HepG2 (cell line): ENCODE data around the gene GPD1. TPM values are rescaled to one million over a fixed set of nuclear protein-coding genes. Genes with fewer than 3 reads are reported as not detected.

ENCODE experiments used
- ATAC-seq: fragments of 200-7000 bp; cut with Tn5 transposase; 3 replicates; pipeline ENCODE4 v1.9.1; 2020; ENCODE audit warnings: mild to moderate bottlenecking, moderate library complexity
- BruUV-seq: library from RNA; stranded (reverse); fragments of 400-500 nt; replicated peaks from 2 replicates; lab custom pipeline; 2021; lab: Mats Ljungman, UMichigan
- CTCF ChIA-PET: fragments of 300-600 bp; formaldehyde crosslinking; extraction: SDS; loops from one replicate; lab custom pipeline; 2021; ENCODE audit warnings: low total read pairs, inconsistent platforms, low intra/inter-chr PET ratio; lab: Yijun Ruan, JAX
- POLR2A ChIA-PET: fragments of 350-600 bp; sonication (Branson Sonifier 250); formaldehyde crosslinking; loops from one replicate; lab custom pipeline; 2020; ENCODE audit warnings: antibody characterized with exemption, inconsistent platforms; lab: Yijun Ruan, JAX
- DNase-seq: peaks from one replicate; pipeline ENCODE4 v3.0.0-alpha.2; 2015; ENCODE audit warnings: low spot score
- FAIRE-seq: peaks from 3 replicates; lab custom pipeline; 2011; peaks lifted over from hg19 to GRCh38; lab: Jason Lieb, UNC
- H2AFZ ChIP-seq: one replicate; pipeline ENCODE4 v1.6.1; 2011; ENCODE audit warnings: low read length, inconsistent platforms
- H3K27ac ChIP-seq: fragments of 300-600 bp; 3 replicates; pipeline ENCODE4 v1.8.0; 2011; ENCODE audit warnings: mixed run types, mild to moderate bottlenecking, mixed read lengths, low read length, inconsistent platforms; ENCODE audit not compliant: insufficient read depth; ENCODE audit errors: extremely low read length
- H3K27me3 ChIP-seq, 2 experiments: fragments of 200-600 bp in 1 of 2; 2 replicates in 1 of 2; 3 replicates in 1 of 2; pipeline versions ENCODE4 v1.6.0 to v1.8.0; 2011; ENCODE audit warnings: low read length in 2 of 2, mild to moderate bottlenecking in 2 of 2, moderate library complexity in 2 of 2, inconsistent platforms in 1 of 2; ENCODE audit not compliant: insufficient read depth in 2 of 2, control insufficient read depth in 1 of 2
- H3K36me3 ChIP-seq, 2 experiments: fragments of 200-600 bp in 1 of 2; replicated peaks in 1 of 2; 2 replicates in 1 of 2; 3 replicates in 1 of 2; pipeline versions ENCODE4 v1.5.1 to v1.8.0; 2011; ENCODE audit warnings: low read length in 2 of 2, inconsistent platforms in 1 of 2; ENCODE audit not compliant: insufficient read depth in 2 of 2, control insufficient read depth in 1 of 2
- H3K4me1 ChIP-seq: 2 replicates; pipeline ENCODE4 v1.5.1; 2012; ENCODE audit warnings: low read length, inconsistent platforms; ENCODE audit not compliant: insufficient read depth
- H3K4me2 ChIP-seq: 2 replicates; pipeline ENCODE4 v1.6.0; 2011; ENCODE audit warnings: low read depth, low read length, inconsistent platforms
- H3K4me3 ChIP-seq, 3 experiments: fragments of 200-600 bp in 1 of 3; sonication (generic), shearing (Covaris generic) in 1 of 3; replicated peaks in 1 of 3; 2 replicates each; pipeline ENCODE4 v1.5.1; 2011 to 2016; ENCODE audit warnings: low read length in 3 of 3, inconsistent platforms in 2 of 3, low read depth in 2 of 3, mild to moderate bottlenecking in 2 of 3, control low read depth in 1 of 3, mixed read lengths in 1 of 3; ENCODE audit not compliant: insufficient read depth in 1 of 3
- H3K79me2 ChIP-seq: one replicate; pipeline ENCODE4 v1.6.1; 2011; ENCODE audit warnings: low read length, inconsistent platforms; ENCODE audit not compliant: insufficient read depth
- H3K9ac ChIP-seq: 2 replicates; pipeline ENCODE4 v1.6.0; 2011; ENCODE audit warnings: mild to moderate bottlenecking, low read depth, low read length, inconsistent platforms; ENCODE audit not compliant: insufficient read depth
- H3K9me3 ChIP-seq: 2 replicates; pipeline ENCODE4 v1.5.1; 2012; ENCODE audit warnings: mild to moderate bottlenecking, low read length
- H4K20me1 ChIP-seq: 2 replicates; pipeline ENCODE4 v1.6.0; 2011; ENCODE audit warnings: inconsistent platforms, mild to moderate bottlenecking, low read length, moderate library complexity; ENCODE audit not compliant: insufficient read depth
- CBX2 ChIP-seq, 2 experiments: fragments of 200-600 bp in 1 of 2; sonication (generic); formaldehyde crosslinking in 1 of 2; IDR thresholded peaks; 2 replicates each; pipeline versions ENCODE4 v1.7.0 to v1.8.1; 2018 to 2022; ENCODE audit warnings: low read depth in 2 of 2, low read length in 1 of 2, mild to moderate bottlenecking in 1 of 2, missing genetic modification reagents in 1 of 2
- FOXK2 ChIP-seq: fragments of 450-650 bp; IDR thresholded peaks from 2 replicates; pipeline ENCODE4 v1.6.1; 2016
- JUN ChIP-seq: sonication (generic); formaldehyde crosslinking; IDR thresholded peaks from 2 replicates; pipeline ENCODE4 v1.4.0; 2020; ENCODE audit warnings: mild to moderate bottlenecking, missing genetic modification reagents
- MAFF ChIP-seq: IDR thresholded peaks from 2 replicates; pipeline ENCODE4 v1.6.1; 2011; ENCODE audit warnings: low read depth, low read length, improper control_type of control experiment
- MAFK ChIP-seq, 2 experiments: IDR thresholded peaks in 1 of 2; conservative IDR thresholded peaks in 1 of 2; 2 replicates each; pipeline ENCODE4 v1.6.1; 2011; ENCODE audit warnings: improper control_type of control experiment in 2 of 2, low read length in 2 of 2
- MEIS1 ChIP-seq: sonication (generic); formaldehyde crosslinking; IDR thresholded peaks from 2 replicates; pipeline ENCODE4 v1.9.0; 2021; ENCODE audit warnings: mild to moderate bottlenecking, missing genetic modification reagents, moderate library complexity, borderline replicate concordance
- ZNF101 ChIP-seq: sonication (generic); formaldehyde crosslinking; IDR thresholded peaks from 2 replicates; pipeline ENCODE4 v1.4.0; 2020; ENCODE audit warnings: mild to moderate bottlenecking, low read depth, missing genetic modification reagents, borderline replicate concordance
- ZNF256 ChIP-seq: sonication (generic); formaldehyde crosslinking; conservative IDR thresholded peaks from 2 replicates; pipeline ENCODE4 v1.4.0; 2020; ENCODE audit warnings: missing genetic modification reagents
- WGBS: methylation state at CpG from one replicate; pipeline ENCODE4 v1.1.6; 2017; ENCODE audit warnings: low lambda C conversion rate; 5-methylcytosine and 5-hydroxymethylcytosine counted together
- in situ Hi-C: cut with HindIII; loops from 2 replicates; pipeline ENCODE4 v1.10.0; 2017; ENCODE audit warnings: low pct_unique_long_range_greater_than_20kb; ENCODE audit not compliant: extremely low pct_ligation_motif_present
- intact Hi-C: fragments of 100-400 bp; cut with micrococcal nuclease; formaldehyde crosslinking; loops from one replicate; pipeline ENCODE4 v1.10.0; 2022; ENCODE audit not compliant: unreplicated experiment
- polyA plus RNA-seq, 8 experiments: library from polyadenylated mRNA; depleted of rRNA in 3 of 8; stranded (reverse) in 7 of 8; unstranded in 1 of 8; fragments of >200 nt; fragmentation: Illumina TruSeq in 4 of 8; extraction: Trizol in 4 of 8; gene quantifications; 2 replicates each; pipeline versions ENCODE4 v1.2.1 to v1.2.3, GENCODE V29; 2011 to 2016; ENCODE audit warnings: low read depth in 4 of 8, missing spikeins in 1 of 8, mixed read lengths in 1 of 8; ENCODE audit not compliant: insufficient read depth in 1 of 8
- total RNA-seq, 5 experiments: library from RNA; depleted of rRNA; stranded (reverse); fragments of >200 nt; fragmentation: Illumina TruSeq; extraction: Trizol; gene quantifications; 2 replicates each; pipeline ENCODE4 v1.2.3, GENCODE V29; 2016; ENCODE audit warnings: low read depth in 1 of 5
- TF ChIP-seq, protein P1 (sequence below): sonication (generic); formaldehyde crosslinking; IDR thresholded peaks from 2 replicates; pipeline ENCODE4 v1.5.0; 2020; ENCODE audit warnings: mild to moderate bottlenecking, missing genetic modification reagents
- TF ChIP-seq, protein P2 (sequence below): sonication (generic); formaldehyde crosslinking; IDR thresholded peaks from 2 replicates; pipeline ENCODE4 v1.4.0; 2020; ENCODE audit warnings: missing genetic modification reagents, borderline replicate concordance

GPD1 gene
- total and polyA plus RNA-seq, 2 of the 13 experiments (the other 11 are each of a cell fraction or from before 2014, with no cell fraction given), result 3.7 to 30.6 TPM

DNA sequence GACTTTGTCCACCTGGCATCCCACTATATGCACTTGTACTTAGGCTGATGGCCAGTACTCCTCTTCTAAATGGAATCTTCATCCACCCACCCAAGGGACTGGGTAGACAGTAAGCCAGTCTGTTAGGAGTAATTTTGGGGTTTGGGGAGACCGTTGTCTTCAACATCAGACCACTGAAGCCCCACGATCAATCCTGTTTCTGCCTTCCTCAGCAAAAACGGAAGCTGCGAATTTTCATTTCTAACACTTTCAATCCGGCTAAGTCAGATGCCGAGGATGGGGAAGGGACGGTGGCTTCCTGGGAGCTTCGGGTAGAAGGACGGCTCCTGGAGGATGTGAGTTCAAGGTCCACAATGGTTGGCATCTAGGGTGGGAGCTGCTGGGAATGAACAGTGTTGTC lies 16.7 kb upstream of the GPD1 start:
- intact Hi-C loops, result no loop called here
- 0 out of 2 replicates have a peak overlapping the region, but pooled peaks have one; percentile 2 for H3K4me2 ChIP-seq

More for the DNA sequence above, 16.7 kb upstream of the GPD1 start:
- H3K9ac ChIP-seq, result no peak overlapping the region; the same call in 1 of the 2 replicates
- in situ Hi-C loops, result no loop called here
- H2AFZ ChIP-seq, result no peak overlapping the region
- peaks cover 4% of the 10 kb centered on the region; the same call in 1 of the 2 replicates for H4K20me1 ChIP-seq
- H3K4me1 ChIP-seq, result peaks cover 61% of the 10 kb centered on the region
- H3K79me2 ChIP-seq, result peaks cover 17% of the 10 kb centered on the region
- BruUV-seq, result no TSS peak
- no peaks in the 10 kb centered on the region for H3K27me3 ChIP-seq
- no peak for DNase-seq
- CTCF ChIA-PET, result no interaction called here
- ATAC-seq, result no peak
- 82% methylated on average over 9 of the region's 9 CpGs for WGBS
- no peaks in the 10 kb centered on the region for H3K9me3 ChIP-seq
- POLR2A ChIA-PET, result interaction anchor here (0.7 to 7.4 kb wide), 5 partner anchors 10 to 80 kb away, joined by 3 to 265 read pairs (median 9); partner anchors contain the start of genes CERS5, COX14 and GPD1
- no peak overlapping the region for H3K4me3 ChIP-seq
- TF ChIP-seq, protein P1, sequence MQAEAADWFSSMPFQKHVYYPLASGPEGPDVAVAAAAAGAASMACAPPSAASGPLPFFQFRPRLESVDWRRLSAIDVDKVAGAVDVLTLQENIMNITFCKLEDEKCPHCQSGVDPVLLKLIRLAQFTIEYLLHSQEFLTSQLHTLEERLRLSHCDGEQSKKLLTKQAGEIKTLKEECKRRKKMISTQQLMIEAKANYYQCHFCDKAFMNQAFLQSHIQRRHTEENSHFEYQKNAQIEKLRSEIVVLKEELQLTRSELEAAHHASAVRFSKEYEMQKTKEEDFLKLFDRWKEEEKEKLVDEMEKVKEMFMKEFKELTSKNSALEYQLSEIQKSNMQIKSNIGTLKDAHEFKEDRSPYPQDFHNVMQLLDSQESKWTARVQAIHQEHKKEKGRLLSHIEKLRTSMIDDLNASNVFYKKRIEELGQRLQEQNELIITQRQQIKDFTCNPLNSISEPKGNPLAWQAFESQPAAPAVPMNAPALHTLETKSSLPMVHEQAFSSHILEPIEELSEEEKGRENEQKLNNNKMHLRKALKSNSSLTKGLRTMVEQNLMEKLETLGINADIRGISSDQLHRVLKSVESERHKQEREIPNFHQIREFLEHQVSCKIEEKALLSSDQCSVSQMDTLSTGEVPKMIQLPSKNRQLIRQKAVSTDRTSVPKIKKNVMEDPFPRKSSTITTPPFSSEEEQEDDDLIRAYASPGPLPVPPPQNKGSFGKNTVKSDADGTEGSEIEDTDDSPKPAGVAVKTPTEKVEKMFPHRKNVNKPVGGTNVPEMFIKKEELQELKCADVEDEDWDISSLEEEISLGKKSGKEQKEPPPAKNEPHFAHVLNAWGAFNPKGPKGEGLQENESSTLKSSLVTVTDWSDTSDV (CRISPR knock-in tag), result no peak
- TF ChIP-seq, protein P2, sequence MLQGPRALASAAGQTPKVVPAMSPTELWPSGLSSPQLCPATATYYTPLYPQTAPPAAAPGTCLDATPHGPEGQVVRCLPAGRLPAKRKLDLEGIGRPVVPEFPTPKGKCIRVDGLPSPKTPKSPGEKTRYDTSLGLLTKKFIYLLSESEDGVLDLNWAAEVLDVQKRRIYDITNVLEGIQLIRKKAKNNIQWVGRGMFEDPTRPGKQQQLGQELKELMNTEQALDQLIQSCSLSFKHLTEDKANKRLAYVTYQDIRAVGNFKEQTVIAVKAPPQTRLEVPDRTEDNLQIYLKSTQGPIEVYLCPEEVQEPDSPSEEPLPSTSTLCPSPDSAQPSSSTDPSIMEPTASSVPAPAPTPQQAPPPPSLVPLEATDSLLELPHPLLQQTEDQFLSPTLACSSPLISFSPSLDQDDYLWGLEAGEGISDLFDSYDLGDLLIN (CRISPR knock-in tag), result no peak
- TF ChIP-seq CBX2 (IDR thresholded peaks at IDR 0.05; ENCODE audit: low read depth, low read length) (no peak), CBX2 (CRISPR knock-in tag; IDR thresholded peaks at IDR 0.05; ENCODE audit: low read depth) (no peak), MAFF (peak; percentile 56; the same call in 1 of the 2 replicates), MEIS1 (no peak), JUN (CRISPR knock-in tag) (no peak), ZNF256 (no peak), FOXK2 (no peak), ZNF101 (CRISPR knock-in tag) (no peak), MAFK (conservative IDR thresholded peaks at IDR 0.05 in 1 of 2, IDR thresholded peaks at IDR 0.05 in 1 of 2; ENCODE audit: low read length in 2 of 2) (peak; percentile 25 to 81; a peak in 2 of 4 replicates)
- H3K36me3 ChIP-seq, result peaks cover 13 to 43% of the 10 kb centered on the region in 2 experiments
- peak overlapping the region; percentile 43 for H3K27ac ChIP-seq
- no peak for FAIRE-seq
